Mesenchymal stem cell (in vitro differentiated cells and primary cell): Measurements from ENCODE around the gene RET.

Experiments used
- DNase-seq: peaks from one replicate; pipeline ENCODE4 v3.0.0-alpha.2; 2013
- H2AFZ ChIP-seq: one replicate; pipeline ENCODE4 v1.6.1; 2013; ENCODE audit warnings: low read depth, mild to moderate bottlenecking, control low read depth, inconsistent platforms, low read length, moderate library complexity
- H2AK5ac ChIP-seq: 2 replicates; pipeline ENCODE4 v1.6.1; 2013; ENCODE audit warnings: low read length, moderate library complexity, mild to moderate bottlenecking, inconsistent platforms; ENCODE audit not compliant: severe bottlenecking
- H2BK120ac ChIP-seq: one replicate; pipeline ENCODE4 v1.6.1; 2013; ENCODE audit warnings: low read depth, mild to moderate bottlenecking, inconsistent platforms, low read length, moderate library complexity
- H2BK12ac ChIP-seq, 2 experiments: one replicate each; pipeline ENCODE4 v1.6.1; 2013; ENCODE audit warnings: inconsistent platforms in 2 of 2, low read length in 2 of 2, mild to moderate bottlenecking in 2 of 2, moderate library complexity in 2 of 2, control low read depth in 1 of 2
- H2BK15ac ChIP-seq: one replicate; pipeline ENCODE4 v1.6.1; 2013; ENCODE audit warnings: mild to moderate bottlenecking, low read depth, inconsistent platforms; ENCODE audit not compliant: poor library complexity, severe bottlenecking
- H2BK5ac ChIP-seq: 2 replicates; pipeline ENCODE4 v1.6.1; 2013; ENCODE audit warnings: low read depth, mild to moderate bottlenecking, low read length, control low read depth, inconsistent platforms; ENCODE audit not compliant: poor library complexity, severe bottlenecking
- H3K14ac ChIP-seq, 2 experiments: one replicate each; pipeline ENCODE4 v1.6.1; 2013; ENCODE audit warnings: inconsistent platforms in 2 of 2, low read length in 2 of 2, control low read depth in 1 of 2, mild to moderate bottlenecking in 1 of 2, moderate library complexity in 1 of 2
- H3K18ac ChIP-seq, 2 experiments: one replicate each; pipeline ENCODE4 v1.6.1; 2013; ENCODE audit warnings: inconsistent platforms in 2 of 2, low read length in 2 of 2, control low read depth in 1 of 2, low read depth in 1 of 2, mild to moderate bottlenecking in 1 of 2
- H3K23ac ChIP-seq, 2 experiments: one replicate each; pipeline ENCODE4 v1.6.1; 2013; ENCODE audit warnings: inconsistent platforms in 2 of 2, low read length in 2 of 2, mild to moderate bottlenecking in 2 of 2, moderate library complexity in 2 of 2, control low read depth in 1 of 2
- H3K27ac ChIP-seq: 2 replicates; pipeline ENCODE4 v1.5.1; 2013; ENCODE audit warnings: mild to moderate bottlenecking, moderate library complexity, low read length, control low read depth, inconsistent platforms; ENCODE audit not compliant: poor library complexity, severe bottlenecking
- H3K27me3 ChIP-seq, 2 experiments: 2 replicates each; pipeline versions ENCODE4 v1.6.1 to v1.7.0; 2013; ENCODE audit warnings: low read length in 2 of 2, mild to moderate bottlenecking in 2 of 2, moderate library complexity in 2 of 2, control low read depth in 1 of 2, inconsistent platforms in 1 of 2; ENCODE audit not compliant: control insufficient read depth in 1 of 2, insufficient read depth in 1 of 2
- H3K36me3 ChIP-seq, 2 experiments: 2 replicates each; pipeline versions ENCODE4 v1.6.1 to v1.7.0; 2013; ENCODE audit warnings: low read length in 2 of 2, control low read depth in 1 of 2, inconsistent platforms in 1 of 2, low read depth in 1 of 2, mild to moderate bottlenecking in 1 of 2; ENCODE audit not compliant: insufficient read depth in 2 of 2, control insufficient read depth in 1 of 2
- H3K4ac ChIP-seq, 2 experiments: one replicate each; pipeline ENCODE4 v1.6.1; 2013; ENCODE audit warnings: inconsistent platforms in 2 of 2, low read length in 2 of 2, mild to moderate bottlenecking in 2 of 2, moderate library complexity in 2 of 2, control low read depth in 1 of 2, low read depth in 1 of 2
- H3K4me1 ChIP-seq: 2 replicates; pipeline ENCODE4 v1.6.1; 2013; ENCODE audit warnings: low read depth, low read length, control low read depth; ENCODE audit not compliant: control insufficient read depth, insufficient read depth
- H3K4me2 ChIP-seq: 2 replicates; pipeline ENCODE4 v1.6.1; 2013; ENCODE audit warnings: low read length, mild to moderate bottlenecking, inconsistent platforms; ENCODE audit not compliant: poor library complexity, severe bottlenecking
- H3K4me3 ChIP-seq, 2 experiments: 2 replicates each; pipeline versions ENCODE4 v1.5.1 to v1.7.0; 2013; ENCODE audit warnings: low read length in 2 of 2, mild to moderate bottlenecking in 2 of 2, control low read depth in 1 of 2, low read depth in 1 of 2; ENCODE audit not compliant: insufficient read depth in 1 of 2
- H3K79me1 ChIP-seq: replicated peaks from 2 replicates; pipeline ENCODE4 v1.6.1; 2013; ENCODE audit warnings: mild to moderate bottlenecking, control low read depth, low read length, inconsistent platforms; ENCODE audit not compliant: poor library complexity, severe bottlenecking
- H3K9ac ChIP-seq: 2 replicates; pipeline ENCODE4 v1.7.0; 2013; ENCODE audit warnings: mild to moderate bottlenecking, low read length, moderate library complexity
- H3K9me3 ChIP-seq: 2 replicates; pipeline ENCODE4 v1.7.0; 2013; ENCODE audit warnings: mild to moderate bottlenecking, low read length; ENCODE audit not compliant: control insufficient read depth
- H4K8ac ChIP-seq: one replicate; pipeline ENCODE4 v1.6.1; 2013; ENCODE audit warnings: inconsistent platforms, mild to moderate bottlenecking, low read length, moderate library complexity
- H4K91ac ChIP-seq: one replicate; pipeline ENCODE4 v1.6.1; 2013; ENCODE audit warnings: mild to moderate bottlenecking, low read length, inconsistent platforms
- WGBS: methylation state at CpG from one replicate; pipeline ENCODE4 v1.1.7; 2013; ENCODE audit warnings: mixed read lengths; 5-methylcytosine and 5-hydroxymethylcytosine counted together

The RET gene

GRCh38 chr10:43078986-43079273 is 2.1 kb downstream of the RET start:
- no peak overlapping the region for H3K9ac ChIP-seq
- H3K4me2 ChIP-seq = no peak overlapping the region
- H3K4me1 ChIP-seq = peaks cover 17% of the 10 kb centered on the region
- no peak overlapping the region for H4K91ac ChIP-seq
- H3K14ac ChIP-seq = no peak overlapping the region
- no peak for DNase-seq
- no peak overlapping the region for H2BK5ac ChIP-seq
- H3K27me3 ChIP-seq = peaks cover 75 to 76% of the 10 kb centered on the region in 2 experiments
- H2BK15ac ChIP-seq = no peak overlapping the region
- no peak overlapping the region for H4K8ac ChIP-seq
- no peaks in the 10 kb centered on the region for H3K9me3 ChIP-seq
- H3K4me3 ChIP-seq = no peak overlapping the region
- H3K23ac ChIP-seq = no peak overlapping the region
- no peak overlapping the region for H2AK5ac ChIP-seq
- no peak overlapping the region for H2AFZ ChIP-seq
- H3K18ac ChIP-seq = no peak overlapping the region
- no peak overlapping the region for H2BK12ac ChIP-seq
- H3K36me3 ChIP-seq = no peaks in the 10 kb centered on the region
- H2BK120ac ChIP-seq = no peak overlapping the region
- WGBS = 33% methylated on average over 10 of the region's 10 CpGs
- H3K4ac ChIP-seq = no peak overlapping the region
- no peaks in the 10 kb centered on the region for H3K79me1 ChIP-seq
- no peak overlapping the region for H3K27ac ChIP-seq

GRCh38 chr10:43079856-43080255 is 3.0 kb downstream of the RET start:
- H2AFZ ChIP-seq = no peak overlapping the region
- WGBS = 79% methylated on average over 3 of the region's 3 CpGs

GRCh38 chr10:43082087-43082486 is 5.2 kb downstream of the RET start:
- Histone ChIP-seq H3K4me3 (no peak overlapping the region), H3K9ac (no peak overlapping the region), H3K4ac (no peak overlapping the region), H2BK5ac (no peak overlapping the region), H4K91ac (no peak overlapping the region), H3K27ac (no peak overlapping the region), H2BK120ac (no peak overlapping the region), H3K4me1 (peaks cover 7% of the 10 kb centered on the region), H2AFZ (no peak overlapping the region), H4K8ac (no peak overlapping the region), H3K14ac (no peak overlapping the region), H3K36me3 (no peaks in the 10 kb centered on the region), H2BK12ac (no peak overlapping the region), H3K9me3 (no peaks in the 10 kb centered on the region), H2AK5ac (no peak overlapping the region), H3K4me2 (no peak overlapping the region), H3K18ac (no peak overlapping the region), H3K27me3 (peaks cover 66 to 75% of the 10 kb centered on the region in 2 experiments), H3K23ac (no peak overlapping the region), H3K79me1 (no peaks in the 10 kb centered on the region), H2BK15ac (no peak overlapping the region)
- DNase-seq = no peak
- 88% methylated on average over 4 of the region's 4 CpGs for WGBS

More at GRCh38 chr10:43079856-43080255, 3.0 kb downstream of the RET start:
- H2BK120ac ChIP-seq = no peak overlapping the region
- H4K91ac ChIP-seq = no peak overlapping the region
- H3K4me1 ChIP-seq = peaks cover 17% of the 10 kb centered on the region
- no peaks in the 10 kb centered on the region for H3K79me1 ChIP-seq
- peaks cover 73 to 76% of the 10 kb centered on the region in 2 experiments for H3K27me3 ChIP-seq
- H2BK15ac ChIP-seq = no peak overlapping the region
- H2BK5ac ChIP-seq = no peak overlapping the region
- H3K9me3 ChIP-seq = no peaks in the 10 kb centered on the region
- no peak overlapping the region for H2BK12ac ChIP-seq
- no peak overlapping the region for H2AK5ac ChIP-seq
- no peak overlapping the region for H3K18ac ChIP-seq
- no peak overlapping the region for H3K4me2 ChIP-seq
- H3K4ac ChIP-seq = no peak overlapping the region
- H3K9ac ChIP-seq = no peak overlapping the region
- no peak overlapping the region for H4K8ac ChIP-seq
- H3K27ac ChIP-seq = no peak overlapping the region
- DNase-seq = no peak
- no peaks in the 10 kb centered on the region for H3K36me3 ChIP-seq
- H3K23ac ChIP-seq = no peak overlapping the region
- H3K4me3 ChIP-seq = no peak overlapping the region
- no peak overlapping the region for H3K14ac ChIP-seq

- H2AFZ ChIP-seq = no peak overlapping the region
- H4K8ac ChIP-seq = no peak overlapping the region
- H3K14ac ChIP-seq = no peak overlapping the region
- H2BK12ac ChIP-seq = no peak overlapping the region
- no peak overlapping the region for H2BK15ac ChIP-seq
- H3K9me3 ChIP-seq = no peaks in the 10 kb centered on the region
- H3K18ac ChIP-seq = no peak overlapping the region
- no peak overlapping the region for H3K9ac ChIP-seq
- no peak for DNase-seq
- H3K4me2 ChIP-seq = no peak overlapping the region
- no peak overlapping the region for H3K4me3 ChIP-seq
- H2BK5ac ChIP-seq = no peak overlapping the region
- no peak overlapping the region for H4K91ac ChIP-seq
- no peak overlapping the region for H3K4ac ChIP-seq
- H3K79me1 ChIP-seq = no peaks in the 10 kb centered on the region
- H3K27ac ChIP-seq = no peak overlapping the region
- 85% methylated on average over 7 of the region's 7 CpGs for WGBS
- H3K36me3 ChIP-seq = no peaks in the 10 kb centered on the region
- no peak overlapping the region for H3K23ac ChIP-seq
- H2BK120ac ChIP-seq = no peak overlapping the region
- H3K27me3 ChIP-seq = peaks cover 65 to 74% of the 10 kb centered on the region in 2 experiments
- H2AK5ac ChIP-seq = no peak overlapping the region
- H3K4me1 ChIP-seq = peaks cover 2% of the 10 kb centered on the region
These were observed 5.9 kb downstream of the RET start for GRCh38 chr10:43082746-43083145.
